K562 (cell line): ENCODE measurements around the gene ZRANB3. TPM values are rescaled to one million over a fixed set of nuclear protein-coding genes. Genes with fewer than 3 reads are reported as not detected.

ENCODE experiments used
- ATAC-seq: fragments of 200-7000 bp; cut with Tn5 transposase; 3 replicates; pipeline ENCODE4 v1.9.1; 2020; ENCODE audit warnings: moderate library complexity
- BruUV-seq: library from RNA; stranded (reverse); fragments of 400-500 nt; replicated peaks from 2 replicates; lab custom pipeline; 2021; lab: Mats Ljungman, UMichigan
- CTCF ChIA-PET: fragments of 300-600 bp; formaldehyde crosslinking; extraction: SDS; loops from one replicate; lab custom pipeline; 2021; ENCODE audit warnings: low intra/inter-chr PET ratio; lab: Yijun Ruan, JAX
- POLR2A ChIA-PET: fragments of 300-600, 350-650 bp; sonication (Branson Sonifier 250); formaldehyde crosslinking; extraction: SDS; loops from one replicate; lab custom pipeline; 2021; ENCODE audit warnings: antibody characterized with exemption, inconsistent platforms; lab: Yijun Ruan, JAX
- DNase-seq, 4 experiments: peaks; one replicate each; pipeline versions ENCODE4 v3.0.0 to v3.0.0-alpha.2; 2011 to 2018; ENCODE audit warnings: low spot score in 3 of 4, mixed read lengths in 3 of 4; ENCODE audit errors: extremely low read depth in 1 of 4
- FAIRE-seq: peaks from 2 replicates; lab custom pipeline; 2011; peaks lifted over from hg19 to GRCh38; lab: Jason Lieb, UNC
- H2AFZ ChIP-seq: 2 replicates; pipeline ENCODE4 v1.6.0; 2011; ENCODE audit warnings: low read depth, low read length, control low read depth, inconsistent platforms
- H3K27ac ChIP-seq: fragments of 200-600 bp; 3 replicates; pipeline ENCODE4 v1.8.0; 2011; ENCODE audit warnings: low read depth, mild to moderate bottlenecking, control low read depth, inconsistent platforms, low read length, moderate library complexity, mixed read lengths; ENCODE audit errors: extremely low read depth
- H3K27me3 ChIP-seq, 2 experiments: fragments of 300-600 bp in 1 of 2; 2 replicates in 1 of 2; 3 replicates in 1 of 2; pipeline versions ENCODE4 v1.6.0 to v1.8.0; 2011; ENCODE audit warnings: inconsistent platforms in 2 of 2, low read length in 2 of 2, mild to moderate bottlenecking in 1 of 2, mixed read lengths in 1 of 2, moderate library complexity in 1 of 2; ENCODE audit not compliant: control insufficient read depth in 2 of 2, insufficient read depth in 2 of 2
- H3K36me3 ChIP-seq: fragments of 300-600 bp; 3 replicates; pipeline ENCODE4 v1.8.0; 2011; ENCODE audit warnings: mild to moderate bottlenecking, low read length, inconsistent platforms; ENCODE audit not compliant: control insufficient read depth, insufficient read depth
- H3K4me1 ChIP-seq, 2 experiments: fragments of 200-600 bp in 1 of 2; replicated peaks in 1 of 2; 2 replicates in 1 of 2; 3 replicates in 1 of 2; pipeline versions ENCODE4 v1.5.1 to v1.8.0; 2011; ENCODE audit warnings: inconsistent platforms in 2 of 2, low read length in 2 of 2, mild to moderate bottlenecking in 1 of 2, mixed read lengths in 1 of 2, moderate library complexity in 1 of 2; ENCODE audit not compliant: control insufficient read depth in 2 of 2, insufficient read depth in 2 of 2
- H3K4me2 ChIP-seq: 2 replicates; pipeline ENCODE4 v1.6.1; 2011; ENCODE audit warnings: low read length, control low read depth, inconsistent platforms, mixed read lengths; ENCODE audit not compliant: insufficient read depth
- H3K4me3 ChIP-seq: fragments of 200-600 bp; sonication (generic), shearing (Covaris generic); 2 replicates; pipeline ENCODE4 v1.5.1; 2016; ENCODE audit warnings: control low read depth, inconsistent platforms
- H3K79me2 ChIP-seq: fragments of 200-600 bp; 3 replicates; pipeline ENCODE4 v1.8.0; 2011; ENCODE audit warnings: low read length, inconsistent platforms; ENCODE audit not compliant: control insufficient read depth, insufficient read depth
- H3K9ac ChIP-seq, 2 experiments: 2 replicates each; pipeline versions ENCODE4 v1.6.0 to v1.6.1; 2011; ENCODE audit warnings: low read depth in 2 of 2, low read length in 2 of 2, control low read depth in 1 of 2, inconsistent platforms in 1 of 2, mild to moderate bottlenecking in 1 of 2, mixed read lengths in 1 of 2; ENCODE audit not compliant: insufficient read depth in 1 of 2
- H3K9me1 ChIP-seq: one replicate; pipeline ENCODE4 v1.6.0; 2011; ENCODE audit warnings: inconsistent platforms, mild to moderate bottlenecking, low read length, moderate library complexity; ENCODE audit not compliant: control insufficient read depth, insufficient read depth
- H3K9me3 ChIP-seq: replicated peaks from 2 replicates; pipeline ENCODE4 v1.5.1; 2011; ENCODE audit warnings: low read depth, low read length, inconsistent platforms; ENCODE audit not compliant: control insufficient read depth, insufficient read depth
- H4K20me1 ChIP-seq: replicated peaks from 2 replicates; pipeline ENCODE4 v1.6.1; 2011; ENCODE audit warnings: low read length, inconsistent platforms, mixed read lengths; ENCODE audit not compliant: control insufficient read depth, insufficient read depth
- CREB1 ChIP-seq, 2 experiments: sonication (generic) in 1 of 2; formaldehyde crosslinking in 1 of 2; IDR thresholded peaks; 2 replicates each; pipeline versions ENCODE4 v1.6.1 to v1.8.0; 2012 to 2022; ENCODE audit warnings: inconsistent platforms in 1 of 2, mild to moderate bottlenecking in 1 of 2, missing genetic modification reagents in 1 of 2, moderate library complexity in 1 of 2
- ELF2 ChIP-seq: fragments of 250-450 bp; sonication (Bioruptor Pico); IDR thresholded peaks from 2 replicates; pipeline ENCODE4 v1.5.0; 2021; ENCODE audit warnings: mild to moderate bottlenecking
- MBD2 ChIP-seq: sonication (generic); IDR thresholded peaks from 2 replicates; pipeline ENCODE4 v1.6.1; 2016; ENCODE audit warnings: low read depth, borderline replicate concordance
- OTX1 ChIP-seq: fragments of 450-650 bp; formaldehyde crosslinking; IDR thresholded peaks from 2 replicates; pipeline ENCODE4 v1.4.0; 2022; ENCODE audit warnings: mild to moderate bottlenecking
- SREBF1 ChIP-seq: fragments of 150-350 bp; IDR thresholded peaks from 2 replicates; pipeline ENCODE4 v1.6.1; 2014; ENCODE audit warnings: antibody characterized with exemption, low read depth, low read length, borderline replicate concordance
- ZFX ChIP-seq: sonication (generic); formaldehyde crosslinking; IDR thresholded peaks from 2 replicates; pipeline ENCODE4 v1.8.0; 2022; ENCODE audit warnings: mild to moderate bottlenecking, missing genetic modification reagents, moderate library complexity
- ZNF398 ChIP-seq: fragments of 250-450 bp; sonication (Bioruptor Pico); IDR thresholded peaks from 2 replicates; pipeline ENCODE4 v1.8.0; 2021; ENCODE audit warnings: moderate library complexity, mild to moderate bottlenecking, inconsistent platforms
- ZNF41 ChIP-seq: fragments of 250-450 bp; sonication (Bioruptor Pico); conservative IDR thresholded peaks from 2 replicates; pipeline ENCODE4 v1.4.0; 2020; ENCODE audit warnings: mild to moderate bottlenecking
- ZNF668 ChIP-seq: fragments of 250-450 bp; sonication (Bioruptor Pico); IDR thresholded peaks from 2 replicates; pipeline ENCODE4 v1.8.0; 2022; ENCODE audit warnings: mild to moderate bottlenecking, inconsistent platforms
- in situ Hi-C: fragments of 300-500 bp; cut with MboI; formaldehyde crosslinking; loops from 4 replicates; pipeline ENCODE4 v1.15.0; 2018; ENCODE audit warnings: inconsistent platforms, mixed read lengths
- intact Hi-C: fragments of 100-400 bp; cut with micrococcal nuclease; formaldehyde crosslinking; loops from 2 replicates; pipeline ENCODE4 v1.14.2; 2022
- polyA plus RNA-seq, 8 experiments: library from polyadenylated mRNA; depleted of rRNA in 4 of 8; stranded (reverse) in 5 of 8; unstranded in 3 of 8; fragments of >200 nt; fragmentation: Nextera tagmentation in 2 of 8; fragmentation: Illumina TruSeq in 1 of 8; extraction: Ambion mirVana in 2 of 8; extraction: Trizol in 1 of 8; gene quantifications; 2 replicates each; pipeline versions ENCODE4 v1.2.1 to v1.2.3, GENCODE V29; 2011 to 2014; ENCODE audit warnings: inconsistent platforms in 1 of 8, missing spikeins in 1 of 8
- total RNA-seq, 7 experiments: library from RNA; depleted of rRNA in 6 of 7; stranded (reverse); fragments of >200 nt in 6 of 7; fragmentation: Illumina TruSeq in 2 of 7; extraction: Trizol in 2 of 7; gene quantifications; 2 replicates each; pipeline versions ENCODE4 v1.2.1 to v1.2.3, GENCODE V29; 2011 to 2021; ENCODE audit warnings: low replicate concordance in 1 of 7
- TF ChIP-seq, protein P1 (sequence below): fragments of 200-400 bp; formaldehyde crosslinking; IDR thresholded peaks from 2 replicates; pipeline ENCODE4 v1.6.1; 2017; ENCODE audit warnings: mild to moderate bottlenecking, low read depth, low read length, moderate library complexity
- TF ChIP-seq, protein P2 (sequence below): sonication (generic); formaldehyde crosslinking; IDR thresholded peaks from 2 replicates; pipeline ENCODE4 v1.8.0; 2022; ENCODE audit warnings: missing genetic modification reagents, mild to moderate bottlenecking, moderate library complexity, borderline replicate concordance

The ZRANB3 gene
- total and polyA plus RNA-seq, 9 of the 15 experiments (the other 6 are each of a cell fraction or from before 2014, with no cell fraction given) = 8.6 to 21.3 (median 14.7) TPM

DNA sequence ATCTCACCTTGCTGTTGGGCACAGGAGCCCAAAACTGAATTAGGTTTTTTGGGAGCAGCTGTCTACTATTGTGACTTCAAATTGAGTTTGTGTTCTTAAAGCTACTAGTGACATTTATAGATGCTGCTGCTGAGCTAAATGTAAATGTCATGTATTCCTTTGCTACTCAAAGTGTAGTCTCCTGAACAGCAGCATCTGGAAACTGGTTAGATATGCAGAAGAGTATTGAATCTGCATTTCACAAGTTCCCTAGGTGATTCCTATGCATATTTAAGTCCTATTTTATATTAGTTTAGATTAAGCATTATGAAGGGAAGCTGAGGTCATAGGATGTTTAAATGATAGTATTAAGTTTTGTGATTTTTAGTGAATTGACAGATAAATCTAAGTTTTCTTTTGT, 411.4 kb downstream of the ZRANB3 start:
- BruUV-seq = no TSS peak

More for the DNA sequence above, 411.4 kb downstream of the ZRANB3 start:
- H3K4me1 ChIP-seq = no peaks in the 10 kb centered on the region
- TF ChIP-seq, protein P1, sequence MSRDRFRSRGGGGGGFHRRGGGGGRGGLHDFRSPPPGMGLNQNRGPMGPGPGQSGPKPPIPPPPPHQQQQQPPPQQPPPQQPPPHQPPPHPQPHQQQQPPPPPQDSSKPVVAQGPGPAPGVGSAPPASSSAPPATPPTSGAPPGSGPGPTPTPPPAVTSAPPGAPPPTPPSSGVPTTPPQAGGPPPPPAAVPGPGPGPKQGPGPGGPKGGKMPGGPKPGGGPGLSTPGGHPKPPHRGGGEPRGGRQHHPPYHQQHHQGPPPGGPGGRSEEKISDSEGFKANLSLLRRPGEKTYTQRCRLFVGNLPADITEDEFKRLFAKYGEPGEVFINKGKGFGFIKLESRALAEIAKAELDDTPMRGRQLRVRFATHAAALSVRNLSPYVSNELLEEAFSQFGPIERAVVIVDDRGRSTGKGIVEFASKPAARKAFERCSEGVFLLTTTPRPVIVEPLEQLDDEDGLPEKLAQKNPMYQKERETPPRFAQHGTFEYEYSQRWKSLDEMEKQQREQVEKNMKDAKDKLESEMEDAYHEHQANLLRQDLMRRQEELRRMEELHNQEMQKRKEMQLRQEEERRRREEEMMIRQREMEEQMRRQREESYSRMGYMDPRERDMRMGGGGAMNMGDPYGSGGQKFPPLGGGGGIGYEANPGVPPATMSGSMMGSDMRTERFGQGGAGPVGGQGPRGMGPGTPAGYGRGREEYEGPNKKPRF = no peak
- TF ChIP-seq SREBF1 (no peak), ZNF668 (no peak), ZNF41 (CRISPR knock-in tag) (no peak), CREB1 (IDR thresholded peaks at IDR 0.05) (no peak), CREB1 (CRISPR knock-in tag; IDR thresholded peaks at IDR 0.05) (no peak), ZFX (no peak), ELF2 (no peak), MBD2 (no peak), OTX1 (no peak), ZNF398 (CRISPR knock-in tag) (no peak)
- TF ChIP-seq, protein P2, sequence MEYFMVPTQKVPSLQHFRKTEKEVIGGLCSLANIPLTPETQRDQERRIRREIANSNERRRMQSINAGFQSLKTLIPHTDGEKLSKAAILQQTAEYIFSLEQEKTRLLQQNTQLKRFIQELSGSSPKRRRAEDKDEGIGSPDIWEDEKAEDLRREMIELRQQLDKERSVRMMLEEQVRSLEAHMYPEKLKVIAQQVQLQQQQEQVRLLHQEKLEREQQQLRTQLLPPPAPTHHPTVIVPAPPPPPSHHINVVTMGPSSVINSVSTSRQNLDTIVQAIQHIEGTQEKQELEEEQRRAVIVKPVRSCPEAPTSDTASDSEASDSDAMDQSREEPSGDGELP (CRISPR knock-in tag) = no peak
- POLR2A ChIA-PET = no interaction called here
- ATAC-seq (no peak), DNase-seq (no peak), FAIRE-seq (no peak)
- no peak overlapping the region for H3K9ac ChIP-seq
- H3K4me3 ChIP-seq = no peak overlapping the region
- no peak overlapping the region for H2AFZ ChIP-seq
- H3K9me1 ChIP-seq = no peaks in the 10 kb centered on the region
- H4K20me1 ChIP-seq = no peaks in the 10 kb centered on the region
- intact Hi-C loops = loop anchor here (10.0 kb wide), 1 partner anchor 105 kb away; no protein-coding TSS in a partner anchor
- CTCF ChIA-PET = no interaction called here
- in situ Hi-C loops = no loop called here
- H3K27me3 ChIP-seq = no peaks in the 10 kb centered on the region
- H3K79me2 ChIP-seq = no peaks in the 10 kb centered on the region
- no peak overlapping the region for H3K4me2 ChIP-seq
- H3K36me3 ChIP-seq = peaks cover 37% of the 10 kb centered on the region
- H3K9me3 ChIP-seq = no peaks in the 10 kb centered on the region
- H3K27ac ChIP-seq = no peak overlapping the region
